Gastroesophageal sphincter (tissue), 3 donors: ENCODE data around the gene GPR132.

Source experiments
- CTCF ChIP-seq, 4 experiments: fragments of 200-600 bp in 2 of 4; fragments of 450-650 bp in 2 of 4; sonication (generic) in 1 of 4; IDR thresholded peaks; one replicate each; pipeline ENCODE4 v1.5.1; 2017 to 2019; ENCODE audit warnings: antibody characterized with exemption in 4 of 4, mild to moderate bottlenecking in 2 of 4, moderate library complexity in 2 of 4
- EP300 ChIP-seq: sonication (generic); formaldehyde crosslinking; IDR thresholded peaks from one replicate; pipeline ENCODE4 v1.6.1; 2017; ENCODE audit warnings: antibody characterized with exemption, mild to moderate bottlenecking
- POLR2AphosphoS5 ChIP-seq: sonication (generic); formaldehyde crosslinking; IDR thresholded peaks from one replicate; pipeline ENCODE4 v1.6.1; 2017; ENCODE audit warnings: antibody characterized with exemption

GRCh38 chr14:105012171-105012985, 52.9 kb downstream of the GPR132 start:
- TF ChIP-seq CTCF (IDR thresholded peaks at IDR 0.05) (peak in 3 of 4 experiments; percentile 38 to 60 (median 48)), POLR2AphosphoS5 (no peak), EP300 (no peak)
